ENCODE results near the gene CAMKV.

The CAMKV gene

DNA sequence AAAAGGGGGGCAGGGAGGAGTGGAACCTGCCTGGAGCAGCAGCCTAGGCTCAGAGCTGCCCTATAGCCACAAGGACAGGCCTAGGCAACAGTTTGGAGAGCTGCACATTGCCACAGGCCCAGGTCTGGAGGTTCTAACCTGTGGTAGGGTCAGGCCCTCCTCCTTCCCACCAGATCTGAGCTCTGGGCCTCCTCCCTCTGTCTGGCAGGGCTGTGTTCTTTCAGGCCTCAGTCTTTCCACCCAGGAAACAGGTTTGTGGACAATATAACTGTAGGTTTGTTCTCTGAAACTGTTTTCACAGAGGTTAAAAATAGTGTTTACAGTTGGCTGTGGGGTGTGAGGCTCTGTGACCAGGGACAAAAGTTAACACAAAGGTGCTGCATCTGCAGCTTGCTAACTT is 9.0 kb upstream of the CAMKV start:
- no peak for ATAC-seq
- TF ChIP-seq POU6F1 (CRISPR knock-in tag; IDR thresholded peaks at IDR 0.05; ENCODE audit: borderline replicate concordance, low read depth) (no peak), TOX (CRISPR knock-in tag; IDR thresholded peaks at IDR 0.05; ENCODE audit: borderline replicate concordance) (no peak), ZFP30 (CRISPR knock-in tag; IDR thresholded peaks at IDR 0.05) (no peak), OSR1 (CRISPR knock-in tag; IDR thresholded peaks at IDR 0.05) (no peak), CSDC2 (CRISPR knock-in tag; IDR thresholded peaks at IDR 0.05) (no peak), RARB (CRISPR knock-in tag; IDR thresholded peaks at IDR 0.05) (no peak), TCF4 (CRISPR knock-in tag; IDR thresholded peaks at IDR 0.05; ENCODE audit: borderline replicate concordance) (no peak), ARNTL (CRISPR knock-in tag; IDR thresholded peaks at IDR 0.05; ENCODE audit: borderline replicate concordance, low read depth) (no peak), BACH2 (CRISPR knock-in tag; IDR thresholded peaks at IDR 0.05; ENCODE audit: borderline replicate concordance) (no peak), ZC3H10 (CRISPR knock-in tag; IDR thresholded peaks at IDR 0.05) (no peak), SNAI2 (CRISPR knock-in tag; IDR thresholded peaks at IDR 0.05) (no peak), PPARA (CRISPR knock-in tag; IDR thresholded peaks at IDR 0.05; ENCODE audit: borderline replicate concordance) (no peak), GLIS3 (CRISPR knock-in tag; IDR thresholded peaks at IDR 0.05) (no peak), ZFP3 (CRISPR knock-in tag; IDR thresholded peaks at IDR 0.05) (no peak), ZNF70 (CRISPR knock-in tag; IDR thresholded peaks at IDR 0.05) (no peak), PATZ1 (CRISPR knock-in tag; IDR thresholded peaks at IDR 0.05; ENCODE audit: borderline replicate concordance) (no peak)
- TF ChIP-seq, protein P1, sequence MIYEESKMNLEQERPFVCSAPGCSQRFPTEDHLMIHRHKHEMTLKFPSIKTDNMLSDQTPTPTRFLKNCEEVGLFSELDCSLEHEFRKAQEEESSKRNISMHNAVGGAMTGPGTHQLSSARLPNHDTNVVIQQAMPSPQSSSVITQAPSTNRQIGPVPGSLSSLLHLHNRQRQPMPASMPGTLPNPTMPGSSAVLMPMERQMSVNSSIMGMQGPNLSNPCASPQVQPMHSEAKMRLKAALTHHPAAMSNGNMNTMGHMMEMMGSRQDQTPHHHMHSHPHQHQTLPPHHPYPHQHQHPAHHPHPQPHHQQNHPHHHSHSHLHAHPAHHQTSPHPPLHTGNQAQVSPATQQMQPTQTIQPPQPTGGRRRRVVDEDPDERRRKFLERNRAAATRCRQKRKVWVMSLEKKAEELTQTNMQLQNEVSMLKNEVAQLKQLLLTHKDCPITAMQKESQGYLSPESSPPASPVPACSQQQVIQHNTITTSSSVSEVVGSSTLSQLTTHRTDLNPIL (CRISPR knock-in tag; IDR thresholded peaks at IDR 0.05; ENCODE audit: low read depth) = no peak
- TF ChIP-seq, protein P2, sequence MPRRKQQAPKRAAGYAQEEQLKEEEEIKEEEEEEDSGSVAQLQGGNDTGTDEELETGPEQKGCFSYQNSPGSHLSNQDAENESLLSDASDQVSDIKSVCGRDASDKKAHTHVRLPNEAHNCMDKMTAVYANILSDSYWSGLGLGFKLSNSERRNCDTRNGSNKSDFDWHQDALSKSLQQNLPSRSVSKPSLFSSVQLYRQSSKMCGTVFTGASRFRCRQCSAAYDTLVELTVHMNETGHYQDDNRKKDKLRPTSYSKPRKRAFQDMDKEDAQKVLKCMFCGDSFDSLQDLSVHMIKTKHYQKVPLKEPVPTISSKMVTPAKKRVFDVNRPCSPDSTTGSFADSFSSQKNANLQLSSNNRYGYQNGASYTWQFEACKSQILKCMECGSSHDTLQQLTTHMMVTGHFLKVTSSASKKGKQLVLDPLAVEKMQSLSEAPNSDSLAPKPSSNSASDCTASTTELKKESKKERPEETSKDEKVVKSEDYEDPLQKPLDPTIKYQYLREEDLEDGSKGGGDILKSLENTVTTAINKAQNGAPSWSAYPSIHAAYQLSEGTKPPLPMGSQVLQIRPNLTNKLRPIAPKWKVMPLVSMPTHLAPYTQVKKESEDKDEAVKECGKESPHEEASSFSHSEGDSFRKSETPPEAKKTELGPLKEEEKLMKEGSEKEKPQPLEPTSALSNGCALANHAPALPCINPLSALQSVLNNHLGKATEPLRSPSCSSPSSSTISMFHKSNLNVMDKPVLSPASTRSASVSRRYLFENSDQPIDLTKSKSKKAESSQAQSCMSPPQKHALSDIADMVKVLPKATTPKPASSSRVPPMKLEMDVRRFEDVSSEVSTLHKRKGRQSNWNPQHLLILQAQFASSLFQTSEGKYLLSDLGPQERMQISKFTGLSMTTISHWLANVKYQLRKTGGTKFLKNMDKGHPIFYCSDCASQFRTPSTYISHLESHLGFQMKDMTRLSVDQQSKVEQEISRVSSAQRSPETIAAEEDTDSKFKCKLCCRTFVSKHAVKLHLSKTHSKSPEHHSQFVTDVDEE (CRISPR knock-in tag; IDR thresholded peaks at IDR 0.05) = no peak
- TF ChIP-seq, protein P3, sequence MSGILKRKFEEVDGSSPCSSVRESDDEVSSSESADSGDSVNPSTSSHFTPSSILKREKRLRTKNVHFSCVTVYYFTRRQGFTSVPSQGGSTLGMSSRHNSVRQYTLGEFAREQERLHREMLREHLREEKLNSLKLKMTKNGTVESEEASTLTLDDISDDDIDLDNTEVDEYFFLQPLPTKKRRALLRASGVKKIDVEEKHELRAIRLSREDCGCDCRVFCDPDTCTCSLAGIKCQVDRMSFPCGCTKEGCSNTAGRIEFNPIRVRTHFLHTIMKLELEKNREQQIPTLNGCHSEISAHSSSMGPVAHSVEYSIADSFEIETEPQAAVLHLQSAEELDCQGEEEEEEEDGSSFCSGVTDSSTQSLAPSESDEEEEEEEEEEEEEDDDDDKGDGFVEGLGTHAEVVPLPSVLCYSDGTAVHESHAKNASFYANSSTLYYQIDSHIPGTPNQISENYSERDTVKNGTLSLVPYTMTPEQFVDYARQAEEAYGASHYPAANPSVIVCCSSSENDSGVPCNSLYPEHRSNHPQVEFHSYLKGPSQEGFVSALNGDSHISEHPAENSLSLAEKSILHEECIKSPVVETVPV (CRISPR knock-in tag; IDR thresholded peaks at IDR 0.05) = no peak

DNA sequence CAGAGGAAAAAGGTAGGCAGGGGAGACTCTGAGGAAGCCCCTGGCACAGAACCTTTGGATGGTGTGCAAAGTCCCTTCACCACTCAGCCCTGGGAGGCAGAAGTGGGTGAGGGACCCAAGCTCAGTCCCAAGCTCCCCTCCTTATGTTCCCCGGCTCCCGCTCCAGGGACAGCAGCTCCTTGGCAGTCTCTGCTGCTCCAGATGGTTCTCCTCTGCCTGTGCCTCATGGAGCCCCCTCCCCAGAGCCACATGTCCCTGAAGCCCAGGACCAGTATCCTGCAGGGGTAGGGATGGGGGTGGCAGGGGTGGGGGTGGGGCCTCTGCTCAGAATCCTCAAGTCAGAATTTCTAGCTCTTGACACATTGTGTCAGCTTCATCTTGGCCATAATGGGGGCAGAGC is 8.0 kb upstream of the CAMKV start:
- no peak for ATAC-seq
- TF ChIP-seq CSDC2 (CRISPR knock-in tag; IDR thresholded peaks at IDR 0.05) (no peak), ARNTL (CRISPR knock-in tag; IDR thresholded peaks at IDR 0.05; ENCODE audit: borderline replicate concordance, low read depth) (no peak), POU6F1 (CRISPR knock-in tag; IDR thresholded peaks at IDR 0.05; ENCODE audit: borderline replicate concordance, low read depth) (no peak), ZC3H10 (CRISPR knock-in tag; IDR thresholded peaks at IDR 0.05) (no peak), ZNF565 (CRISPR knock-in tag; conservative IDR thresholded peaks at IDR 0.05; ENCODE audit: low read depth) (no peak), SNAI2 (CRISPR knock-in tag; IDR thresholded peaks at IDR 0.05) (no peak), TOX (CRISPR knock-in tag; IDR thresholded peaks at IDR 0.05; ENCODE audit: borderline replicate concordance) (no peak), OSR1 (CRISPR knock-in tag; IDR thresholded peaks at IDR 0.05) (no peak), PATZ1 (CRISPR knock-in tag; IDR thresholded peaks at IDR 0.05; ENCODE audit: borderline replicate concordance) (no peak), TCF4 (CRISPR knock-in tag; IDR thresholded peaks at IDR 0.05; ENCODE audit: borderline replicate concordance) (no peak), ESRRG (CRISPR knock-in tag; IDR thresholded peaks at IDR 0.05) (no peak), ZFP30 (CRISPR knock-in tag; IDR thresholded peaks at IDR 0.05) (no peak)
- TF ChIP-seq, protein P2 (CRISPR knock-in tag; IDR thresholded peaks at IDR 0.05) = no peak
- TF ChIP-seq, protein P3 (CRISPR knock-in tag; IDR thresholded peaks at IDR 0.05) = no peak
